ENCODE measurements around the gene COTL1. TPM values are rescaled to one million over a fixed set of nuclear protein-coding genes. Genes with fewer than 3 reads are reported as not detected.

The COTL1 gene, protein sequence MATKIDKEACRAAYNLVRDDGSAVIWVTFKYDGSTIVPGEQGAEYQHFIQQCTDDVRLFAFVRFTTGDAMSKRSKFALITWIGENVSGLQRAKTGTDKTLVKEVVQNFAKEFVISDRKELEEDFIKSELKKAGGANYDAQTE
- 73.3 and 96.4 TPM in 2 replicates for total RNA-seq

DNA sequence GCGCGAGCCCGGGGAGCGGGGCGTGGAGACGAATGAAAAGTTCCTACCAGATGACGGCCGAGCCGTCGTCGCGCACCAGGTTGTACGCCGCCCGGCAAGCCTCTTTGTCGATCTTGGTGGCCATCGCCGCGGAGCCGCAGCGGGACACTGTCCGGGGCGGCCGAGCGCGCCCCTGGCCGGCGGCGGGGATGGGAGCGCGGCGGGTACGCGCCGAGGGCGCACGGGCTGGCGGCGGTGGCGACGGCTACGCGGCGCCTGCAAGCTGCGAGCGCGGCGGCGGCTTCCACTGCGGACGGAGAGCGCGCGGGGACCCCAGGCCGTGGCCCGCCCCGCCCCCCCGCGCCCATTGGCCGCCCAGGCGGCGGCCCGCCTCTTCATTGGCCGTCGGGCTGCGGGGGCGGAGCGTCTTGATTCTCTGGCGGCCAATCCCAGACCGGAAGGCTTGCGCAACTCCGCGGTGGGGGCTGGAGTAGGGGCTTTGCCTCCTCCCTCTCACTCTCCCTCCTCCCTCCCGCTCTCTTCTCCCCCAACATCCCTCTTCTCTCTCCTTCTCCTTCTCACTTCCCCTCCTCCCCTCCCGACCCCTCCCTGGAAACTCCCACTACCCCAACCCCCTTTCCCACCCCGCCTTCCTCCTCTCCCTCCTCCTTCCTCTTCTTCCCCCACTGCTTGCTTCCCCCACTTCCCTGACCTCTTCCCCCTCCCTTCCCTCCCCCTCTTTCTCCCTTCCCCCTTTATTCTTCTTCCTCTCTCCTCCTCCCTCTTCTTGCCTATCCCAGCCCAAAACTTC is at the start of gene COTL1:
COTL1 (minus strand) TSS at position 288 of the 790 bp plus-strand sequence; CDS start at position 124, 164 bp downstream.

DNA sequence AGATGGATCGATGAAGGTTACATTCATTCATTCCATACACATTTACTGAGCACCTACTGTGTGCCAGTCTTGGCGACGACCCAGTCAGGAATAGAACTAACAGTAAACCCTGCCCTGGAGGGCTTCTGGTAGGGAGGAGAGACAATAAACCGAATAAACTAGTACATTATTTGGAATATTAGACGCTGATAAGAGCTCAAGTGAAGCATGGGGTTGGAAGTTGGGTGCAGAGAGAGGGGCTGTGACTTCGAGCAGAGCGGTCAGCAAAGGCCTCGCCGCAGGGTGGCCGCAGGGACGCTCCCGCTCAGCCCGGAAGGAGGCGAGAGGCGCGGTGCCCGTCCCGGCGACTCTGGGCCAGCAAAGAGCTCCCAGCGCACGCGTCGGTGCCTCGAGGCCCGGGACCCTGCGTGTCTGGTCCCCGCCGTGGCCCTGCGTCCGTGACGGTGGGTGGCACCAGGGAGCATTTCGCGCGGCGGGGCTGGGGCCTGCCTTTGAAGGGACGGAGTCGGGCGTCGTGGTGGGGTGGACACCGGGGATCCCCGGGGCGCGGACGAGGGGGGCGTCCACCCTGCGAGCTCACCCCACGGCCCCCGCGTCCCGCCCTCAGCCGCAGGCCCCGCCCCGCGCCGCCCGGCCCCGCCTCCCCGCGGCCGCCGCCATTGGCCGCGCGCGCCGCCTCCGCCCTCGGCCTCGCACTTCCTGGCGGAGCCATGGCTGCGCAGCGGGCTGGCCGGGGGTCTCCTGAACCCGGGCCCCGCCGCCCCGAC is 30.1 kb upstream of the COTL1 start, which contains the start of gene KLHL36:
KLHL36 (plus strand) TSS at position 684 of the 767 bp plus-strand sequence. CDS start 2,357 bp downstream, outside the sequence.

Other genes starting within 250 kb of the COTL1 start
- under 0.01 TPM in 1 of 2 replicates, not detected in the other for gene ATP2C2, start 249.5 kb downstream of the COTL1 start, total RNA-seq
- 10.5 and 11.5 TPM in 2 replicates for gene MEAK7, start 113.4 kb downstream of the COTL1 start, total RNA-seq
- 59.4 and 86.6 TPM in 2 replicates for gene KLHL36, start 30.4 kb upstream of the COTL1 start, total RNA-seq
- gene USP10, start 81.9 kb upstream of the COTL1 start, total RNA-seq: 30.0 and 37.9 TPM in 2 replicates
- gene CRISPLD2, start 201.9 kb upstream of the COTL1 start, total RNA-seq: 80.4 and 82.6 TPM in 2 replicates